ENCODE results near the gene DUSP7. TPM values are rescaled to one million over a fixed set of nuclear protein-coding genes. Genes with fewer than 3 reads are reported as not detected.

The DUSP7 gene
- polyA plus RNA-seq, 1 of the 3 experiments (the other 2 are of a cell fraction): 25.8 TPM

DNA sequence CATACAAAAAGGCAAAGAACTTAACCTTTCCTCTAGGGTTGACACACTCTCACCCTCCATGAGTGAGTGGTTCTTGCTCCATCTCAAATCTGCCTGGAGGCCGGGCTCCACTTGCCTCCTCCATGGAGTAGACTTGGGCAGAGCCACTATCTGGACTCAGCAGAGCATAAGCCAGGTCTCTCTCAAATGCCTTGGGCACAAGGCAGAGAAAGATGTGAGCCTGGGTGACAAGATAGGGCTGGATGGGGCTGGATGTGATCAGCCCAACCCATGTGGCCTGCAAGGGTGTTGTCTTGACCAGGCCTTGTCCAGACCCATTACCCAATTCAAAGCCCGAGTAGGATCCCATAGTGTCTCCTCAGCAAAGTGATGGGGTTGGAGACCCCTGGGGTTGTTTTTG, 56.5 kb downstream of the DUSP7 start:
- 46% methylated on average over 1 of the region's 2 CpGs for WGBS (ENCODE audit: low lambda C conversion rate)
- Histone ChIP-seq H3K4me2 (no peak overlapping the region), H3K4me3 (ENCODE audit: low read depth in 2 of 2, low read length in 1 of 2) (no peak overlapping the region), H3K27me3 (ENCODE audit: insufficient read depth) (no peaks in the 10 kb centered on the region), H3K79me2 (ENCODE audit: insufficient read depth) (peaks cover 9% of the 10 kb centered on the region), H3K9me2 (no peaks in the 10 kb centered on the region), H3K4me1 (ENCODE audit: control insufficient read depth in 1 of 2, insufficient read depth in 2 of 2, low read depth in 1 of 2, low read length in 1 of 2) (peaks cover 4 to 32% of the 10 kb centered on the region in 2 experiments; a peak in 1 of 4 replicates), H3K27ac (ENCODE audit: low read depth in 2 of 2, low read length in 1 of 2) (no peak overlapping the region), H3K9me3 (no peaks in the 10 kb centered on the region), H2AFZ (ENCODE audit: low read depth) (no peak overlapping the region), H3F3A (replicated peaks; ENCODE audit: insufficient read depth) (peaks cover 6% of the 10 kb centered on the region), H3K36me3 (replicated peaks in 1 of 2; ENCODE audit: control insufficient read depth in 1 of 2, insufficient read depth in 2 of 2, low read length in 1 of 2) (peaks cover 3% of the 10 kb centered on the region in 2 experiments), H3K9ac (no peak overlapping the region), H4K20me1 (ENCODE audit: insufficient read depth) (no peaks in the 10 kb centered on the region)
- TF ChIP-seq TEAD4 (IDR thresholded peaks at IDR 0.05; ENCODE audit: borderline replicate concordance, insufficient read depth) (no peak), ZBTB33 (IDR thresholded peaks at IDR 0.05; ENCODE audit: borderline replicate concordance, low read depth) (no peak), MXI1 (IDR thresholded peaks at IDR 0.05; ENCODE audit: low read depth, low read length) (no peak), EZH2phosphoT487 (IDR thresholded peaks at IDR 0.05; ENCODE audit: borderline replicate concordance, low read depth) (no peak), RXRA (IDR thresholded peaks at IDR 0.05; ENCODE audit: borderline replicate concordance, low read depth) (no peak), GABPA (IDR thresholded peaks at IDR 0.05; ENCODE audit: low read depth) (no peak), EP300 (IDR thresholded peaks at IDR 0.05; ENCODE audit: borderline replicate concordance in 1 of 2, low read depth in 1 of 2, low read length in 1 of 2) (no peak), CHD2 (IDR thresholded peaks at IDR 0.05; ENCODE audit: low read length, partially characterized antibody) (no peak), POLR2AphosphoS5 (IDR thresholded peaks at IDR 0.05; ENCODE audit: low read depth, low read length) (no peak), JUND (IDR thresholded peaks at IDR 0.05) (no peak), FOSL2 (IDR thresholded peaks at IDR 0.05; ENCODE audit: borderline replicate concordance, low read depth) (no peak), SMC3 (IDR thresholded peaks at IDR 0.05; ENCODE audit: low read depth, low read length) (no peak), MEF2A (IDR thresholded peaks at IDR 0.05; ENCODE audit: borderline replicate concordance, low read depth) (no peak), NFIC (IDR thresholded peaks at IDR 0.05; ENCODE audit: borderline replicate concordance) (no peak), USF2 (IDR thresholded peaks at IDR 0.05; ENCODE audit: borderline replicate concordance, low read depth, low read length) (no peak)
- TF ChIP-seq, protein P1, sequence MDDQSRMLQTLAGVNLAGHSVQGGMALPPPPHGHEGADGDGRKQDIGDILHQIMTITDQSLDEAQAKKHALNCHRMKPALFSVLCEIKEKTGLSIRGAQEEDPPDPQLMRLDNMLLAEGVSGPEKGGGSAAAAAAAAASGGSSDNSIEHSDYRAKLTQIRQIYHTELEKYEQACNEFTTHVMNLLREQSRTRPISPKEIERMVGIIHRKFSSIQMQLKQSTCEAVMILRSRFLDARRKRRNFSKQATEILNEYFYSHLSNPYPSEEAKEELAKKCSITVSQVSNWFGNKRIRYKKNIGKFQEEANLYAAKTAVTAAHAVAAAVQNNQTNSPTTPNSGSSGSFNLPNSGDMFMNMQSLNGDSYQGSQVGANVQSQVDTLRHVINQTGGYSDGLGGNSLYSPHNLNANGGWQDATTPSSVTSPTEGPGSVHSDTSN (IDR thresholded peaks at IDR 0.05): no peak
- TF ChIP-seq, protein P2, sequence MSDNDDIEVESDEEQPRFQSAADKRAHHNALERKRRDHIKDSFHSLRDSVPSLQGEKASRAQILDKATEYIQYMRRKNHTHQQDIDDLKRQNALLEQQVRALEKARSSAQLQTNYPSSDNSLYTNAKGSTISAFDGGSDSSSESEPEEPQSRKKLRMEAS (IDR thresholded peaks at IDR 0.05; ENCODE audit: low read depth): no peak
- ChIA-PET CTCF (interaction anchor here (3.4 to 24.7 kb wide), 3 partner anchors 17 to 144 kb away, joined by 13 to 983 read pairs (median 608); partner anchors contain the start of genes ACY1, DUSP7 and POC1A), POLR2A (no interaction called here)
- no peak for DNase-seq

Other genes with a start within 250 kb of the DUSP7 start
- gene IQCF2, start 195.0 kb downstream of the DUSP7 start, polyA plus RNA-seq (2012; rRNA removed): not detected in 2 replicates
- not detected in 2 replicates for gene IQCF5, start 181.0 kb downstream of the DUSP7 start, polyA plus RNA-seq (2012; rRNA removed)
- not detected in 2 replicates for gene IQCF1, start 153.2 kb downstream of the DUSP7 start, polyA plus RNA-seq (2012; rRNA removed)
- gene RRP9, start 114.7 kb downstream of the DUSP7 start, polyA plus RNA-seq (2012; rRNA removed): 49.6 and 52.0 TPM in 2 replicates
- gene PARP3, start 114.2 kb downstream of the DUSP7 start, polyA plus RNA-seq (2012; rRNA removed): 31.1 and 35.2 TPM in 2 replicates
- 0.02 and 0.10 TPM in 2 replicates for gene GPR62, start 101.2 kb downstream of the DUSP7 start, polyA plus RNA-seq (2012; rRNA removed)
- 97.4 and 118 TPM in 2 replicates for gene PCBP4, start 89.1 kb downstream of the DUSP7 start, polyA plus RNA-seq (2012; rRNA removed)
- gene ABHD14B, start 82.5 kb downstream of the DUSP7 start, polyA plus RNA-seq (2012; rRNA removed): 64.1 and 88.3 TPM in 2 replicates
- 22.1 and 31.5 TPM in 2 replicates for gene ABHD14A, start 81.5 kb downstream of the DUSP7 start, polyA plus RNA-seq (2012; rRNA removed)
- 93.0 and 96.2 TPM in 2 replicates for gene ACY1, start 73.0 kb downstream of the DUSP7 start, polyA plus RNA-seq (2012; rRNA removed)
- gene RPL29, start 60.7 kb downstream of the DUSP7 start, polyA plus RNA-seq (2012; rRNA removed): 3,173 and 3,642 TPM in 2 replicates
- 9.6 and 11.7 TPM in 2 replicates for gene POC1A, start 97.9 kb upstream of the DUSP7 start, polyA plus RNA-seq (2012; rRNA removed)
- gene ALAS1, start 141.6 kb upstream of the DUSP7 start, polyA plus RNA-seq (2012; rRNA removed): 42.4 and 47.9 TPM in 2 replicates
- 0.12 TPM in 1 of 2 replicates, not detected in the other for gene TLR9, start 169.1 kb upstream of the DUSP7 start, polyA plus RNA-seq (2012; rRNA removed)
- gene TWF2, start 182.6 kb upstream of the DUSP7 start, polyA plus RNA-seq (2012; rRNA removed): 157 and 188 TPM in 2 replicates
- gene PPM1M, start 189.2 kb upstream of the DUSP7 start, polyA plus RNA-seq (2012; rRNA removed): 19.2 and 23.9 TPM in 2 replicates
- 41.2 and 57.8 TPM in 2 replicates for gene WDR82, start 222.1 kb upstream of the DUSP7 start, polyA plus RNA-seq (2012; rRNA removed)
- 16.8 and 18.8 TPM in 2 replicates for gene GLYCTK, start 231.3 kb upstream of the DUSP7 start, polyA plus RNA-seq (2012; rRNA removed)